GOT3 (cell line): ENCODE results near the gene ZC3H7B.
A peak's percentile ranks its signal among the peaks of the same experiment; 100 is the strongest.
"Not testable (repeated sequence)": the region's sequence is repeated elsewhere in the genome, so short reads cannot be mapped to it uniquely, and the experiment has no call there.

ENCODE experiments used
- DNase-seq: peaks from one replicate; lab custom pipeline; 2025; ENCODE audit warnings: mixed read lengths; lab: John Stamatoyannopoulos, UW

Gene ZC3H7B

GRCh38 chr22:41286639-41287091 lies 14.7 kb upstream of the ZC3H7B start:
- DNase-seq, result no peak

- DNase-seq, result no peak
These were observed 12.9 kb upstream of the ZC3H7B start for GRCh38 chr22:41288245-41288946.

- DNase-seq, result no peak
These were observed 11.7 kb upstream of the ZC3H7B start for GRCh38 chr22:41289671-41290070.

- DNase-seq, result no peak
These were observed 10.8 kb upstream of the ZC3H7B start for GRCh38 chr22:41290262-41291221.

GRCh38 chr22:41294816-41295215 lies 6.5 kb upstream of the ZC3H7B start:
- DNase-seq, result not testable (repeated sequence)

- no peak for DNase-seq
These were observed 4.3 kb upstream of the ZC3H7B start for GRCh38 chr22:41296826-41297667.

- DNase-seq, result no peak
These were observed 664 bp upstream of the ZC3H7B start for GRCh38 chr22:41300661-41301060.

- no peak for DNase-seq
These were observed 869 bp downstream of the ZC3H7B start for GRCh38 chr22:41302021-41302767.

- DNase-seq, result no peak
These were observed 1.5 kb downstream of the ZC3H7B start for GRCh38 chr22:41302811-41303210.

GRCh38 chr22:41305646-41306045 lies 4.3 kb downstream of the ZC3H7B start:
- peak; percentile 25 for DNase-seq

GRCh38 chr22:41308054-41308453 lies 6.7 kb downstream of the ZC3H7B start:
- DNase-seq, result no peak

GRCh38 chr22:41308544-41308947 lies 7.2 kb downstream of the ZC3H7B start:
- no peak for DNase-seq

GRCh38 chr22:41310336-41310735 lies 9.0 kb downstream of the ZC3H7B start:
- no peak for DNase-seq

- no peak for DNase-seq
These were observed 10.2 kb downstream of the ZC3H7B start for GRCh38 chr22:41311487-41311886.

GRCh38 chr22:41314821-41315220 lies 13.5 kb downstream of the ZC3H7B start:
- DNase-seq, result no peak

- DNase-seq, result no peak
These were observed 14.3 kb downstream of the ZC3H7B start for GRCh38 chr22:41315586-41315985.

- DNase-seq, result no peak
These were observed 19.3 kb downstream of the ZC3H7B start for GRCh38 chr22:41320416-41321240.

- DNase-seq, result no peak
These were observed 23.6 kb downstream of the ZC3H7B start for GRCh38 chr22:41324821-41325528.

GRCh38 chr22:41327124-41327523 lies 25.8 kb downstream of the ZC3H7B start:
- DNase-seq, result no peak

GRCh38 chr22:41330169-41330568 lies 28.8 kb downstream of the ZC3H7B start:
- DNase-seq, result no peak
